A549 (cell line): Measurements from ENCODE around the gene STRIP2.

ENCODE experiments used
- CHD2 ChIP-seq: fragments of 150-350 bp; IDR thresholded peaks from 2 replicates; pipeline ENCODE4 v1.6.1; 2014; ENCODE audit warnings: low read length; ENCODE audit not compliant: partially characterized antibody
- CTCF ChIP-seq: fragments of >200 bp; sonication (Bioruptor Twin); formaldehyde crosslinking; IDR thresholded peaks from 3 replicates; pipeline ENCODE4 v1.5.1; 2016
- ELK1 ChIP-seq: fragments of 150-350 bp; IDR thresholded peaks from 2 replicates; pipeline ENCODE4 v1.6.1; 2014; ENCODE audit warnings: low read depth, mild to moderate bottlenecking, low read length
- GATA3 ChIP-seq: IDR thresholded peaks from 2 replicates; pipeline ENCODE4 v1.6.1; 2012; ENCODE audit warnings: borderline replicate concordance
- MAX ChIP-seq: IDR thresholded peaks from 2 replicates; pipeline ENCODE4 v1.6.1; 2012
- MYC ChIP-seq: IDR thresholded peaks from 2 replicates; pipeline ENCODE4 v1.6.1; 2012; ENCODE audit warnings: mild to moderate bottlenecking, inconsistent platforms, low read length, improper control_type of control experiment, borderline replicate concordance
- NR3C1 ChIP-seq: fragments of >200 bp; sonication (Bioruptor Twin); formaldehyde crosslinking; IDR thresholded peaks from 3 replicates; pipeline ENCODE4 v1.6.1; 2017
- POLR2A ChIP-seq: IDR thresholded peaks from 2 replicates; pipeline ENCODE4 v1.6.1; 2012; ENCODE audit warnings: mild to moderate bottlenecking, low read length
- RAD21 ChIP-seq, 2 experiments: fragments of >200 bp in 1 of 2; sonication (Bioruptor Twin) in 1 of 2; formaldehyde crosslinking in 1 of 2; IDR thresholded peaks in 1 of 2; conservative IDR thresholded peaks in 1 of 2; 2 replicates in 1 of 2; 3 replicates in 1 of 2; pipeline ENCODE4 v1.6.1; 2012 to 2018; ENCODE audit warnings: inconsistent platforms in 1 of 2
- RFX5 ChIP-seq: fragments of 450-650 bp; IDR thresholded peaks from 2 replicates; pipeline ENCODE4 v1.7.1; 2014; ENCODE audit warnings: antibody characterized with exemption, mild to moderate bottlenecking, moderate library complexity
- SREBF2 ChIP-seq: fragments of 450-650 bp; IDR thresholded peaks from 2 replicates; pipeline ENCODE4 v1.6.1; 2014; ENCODE audit warnings: mild to moderate bottlenecking, moderate library complexity

- TF ChIP-seq NR3C1 (no peak), CTCF (no peak), CHD2 (no peak), RFX5 (no peak), MYC (no peak), POLR2A (no peak), MAX (no peak), ELK1 (no peak), RAD21 (conservative IDR thresholded peaks at IDR 0.05 in 1 of 2, IDR thresholded peaks at IDR 0.05 in 1 of 2) (no peak), GATA3 (no peak), SREBF2 (no peak)
Measured at GRCh38 chr7:129456421-129456820, 22.2 kb downstream of the STRIP2 start.
